ENCODE results near the gene KCNH2. TPM values are rescaled to one million over a fixed set of nuclear protein-coding genes. Genes with fewer than 3 reads are reported as not detected.
A peak's percentile ranks its signal among the peaks of the same experiment; 100 is the strongest.

Gene KCNH2
- total and polyA plus RNA-seq, 2 of the 8 experiments (the other 6 are each of a cell fraction or from before 2014, with no cell fraction given) = 8.0 to 15.0 TPM

DNA sequence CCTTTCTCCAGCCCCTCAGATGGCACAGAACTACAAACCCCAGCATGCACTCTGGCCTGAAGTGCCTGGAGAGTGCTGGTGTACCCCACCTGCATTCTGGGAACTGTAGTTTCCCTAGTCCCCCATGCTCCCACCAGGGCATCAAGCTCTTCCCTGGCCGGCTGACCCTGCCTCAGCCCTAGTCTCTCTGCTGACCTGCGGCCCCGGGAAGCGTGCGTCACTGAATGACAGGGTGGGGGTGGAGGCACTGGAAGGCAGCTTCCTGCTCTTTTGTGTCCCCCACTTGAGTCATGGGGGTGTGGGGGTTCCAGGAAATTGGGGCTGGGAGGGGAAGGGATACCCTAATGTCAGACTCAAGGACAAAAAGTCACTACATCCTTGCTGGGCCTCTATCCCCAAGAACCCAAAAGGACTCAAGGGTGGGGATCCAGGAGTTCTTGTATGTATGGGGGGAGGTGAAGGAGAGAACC lies 14.7 kb upstream of the KCNH2 start:
- no peak overlapping the region for H3K23ac ChIP-seq (ENCODE audit: insufficient read length)
- H3K79me2 ChIP-seq (ENCODE audit: control insufficient read depth in 1 of 2, insufficient read depth in 2 of 2, low read length in 2 of 2) = no peaks in the 10 kb centered on the region
- peak overlapping the region; percentile 56; the same call in 1 of the 2 replicates for H2BK5ac ChIP-seq (ENCODE audit: low read depth, low read length)
- H4K5ac ChIP-seq (ENCODE audit: insufficient read length, low read depth, low read length) = no peak overlapping the region
- POLR2A ChIA-PET (ENCODE audit: partially characterized antibody) = interaction anchor here (0.8 to 2.0 kb wide), 4 partner anchors 14 to 177 kb away, joined by 3 to 7 read pairs (median 4); no protein-coding TSS in a partner anchor
- no peak overlapping the region for H2BK120ac ChIP-seq (replicated peaks; ENCODE audit: low read depth, low read length)
- CTCF ChIA-PET (ENCODE audit: partially characterized antibody) = interaction anchor here (0.9 to 7.6 kb wide), 9 partner anchors 16 to 117 kb away, joined by 3 to 142 read pairs (median 19); no protein-coding TSS in a partner anchor
- peak overlapping the region; percentile 65 for H3K18ac ChIP-seq (ENCODE audit: extremely low read depth, low read length)
- peaks cover 0 to 2% of the 10 kb centered on the region in 2 experiments for H4K20me1 ChIP-seq (replicated peaks in 1 of 2; ENCODE audit: control insufficient read depth in 1 of 2, insufficient read depth in 2 of 2, low read length in 2 of 2)
- no peaks in the 10 kb centered on the region for H3K79me1 ChIP-seq (ENCODE audit: low read depth, low read length)
- 0 out of 2 replicates have a peak overlapping the region, but pooled peaks have one; percentile 90 for H2BK20ac ChIP-seq (ENCODE audit: low read length)
- H3K27ac ChIP-seq (ENCODE audit: low read depth, low read length) = no peak overlapping the region
- no peaks in the 10 kb centered on the region for H3K27me3 ChIP-seq (replicated peaks in 1 of 4; ENCODE audit: control insufficient read depth in 3 of 4, extremely low read depth in 1 of 4, insufficient read depth in 3 of 4, low read length in 3 of 4)
- H4K8ac ChIP-seq (ENCODE audit: extremely low read depth, insufficient read depth, low read length) = no peak overlapping the region
- H3K9ac ChIP-seq (replicated peaks in 1 of 4; ENCODE audit: extremely low read depth in 1 of 4, low read depth in 3 of 4, low read length in 3 of 4) = no peak overlapping the region
- peak overlapping the region in 1 of 2 experiments; percentile 8; a peak in 1 of 4 replicates for H3K4me2 ChIP-seq (ENCODE audit: insufficient read depth in 1 of 2, low read depth in 2 of 2, low read length in 2 of 2)
- peaks cover 4 to 26% (median 20%) of the 10 kb centered on the region in 4 experiments for H3K4me1 ChIP-seq (replicated peaks in 1 of 4; ENCODE audit: control insufficient read depth in 3 of 4, insufficient read depth in 4 of 4, low read length in 3 of 4)
- no peak overlapping the region for H3K4me3 ChIP-seq (ENCODE audit: extremely low read depth in 1 of 4, insufficient read depth in 2 of 4, low read depth in 3 of 4, low read length in 4 of 4)
- no peaks in the 10 kb centered on the region for H3K36me3 ChIP-seq (ENCODE audit: control insufficient read depth in 2 of 4, insufficient read depth in 4 of 4, low read length in 3 of 4)
- H3K23me2 ChIP-seq (ENCODE audit: low read depth, low read length) = no peaks in the 10 kb centered on the region
- peak overlapping the region; percentile 77; the same call in 1 of the 2 replicates for H2BK12ac ChIP-seq (ENCODE audit: low read depth, low read length)
- no peak overlapping the region for H2AFZ ChIP-seq (ENCODE audit: low read length)
- no peak overlapping the region for H3K4ac ChIP-seq (replicated peaks; ENCODE audit: insufficient read length, low read depth, low read length)
- DNase-seq (ENCODE audit: low read depth in 1 of 2, low spot score in 2 of 2) (peak in 1 of 2 experiments; percentile 78), FAIRE-seq (peak; percentile 75)
- WGBS, 2 experiments (ENCODE audit: extremely low coverage in 1 of 2, insufficient coverage in 1 of 2, insufficient read length in 1 of 2, insufficient replicate concordance in 2 of 2, low coverage in 1 of 2, low lambda C conversion rate in 2 of 2, missing lambda C conversion rate in 1 of 2) = 14% methylated on average over 5 of the region's 5 CpGs; no CpG with 5 or more reads in 1 of the 2 experiments
- no peak overlapping the region for H2AK5ac ChIP-seq (ENCODE audit: low read depth, low read length)
- H3K14ac ChIP-seq (ENCODE audit: insufficient read length) = no peak overlapping the region
- peak overlapping the region; percentile 88; the same call in 1 of the 2 replicates for H2BK15ac ChIP-seq (ENCODE audit: low read length)
- no peak overlapping the region for H3K56ac ChIP-seq (replicated peaks; ENCODE audit: insufficient read length, low read depth, low read length)
- no peaks in the 10 kb centered on the region for H3K9me3 ChIP-seq (ENCODE audit: insufficient read depth in 2 of 2, low read depth in 1 of 2, low read length in 1 of 2)
- H4K91ac ChIP-seq (replicated peaks; ENCODE audit: insufficient read length, low read length) = peak overlapping the region; percentile 87
- TF ChIP-seq CBX5 (IDR thresholded peaks at IDR 0.05; ENCODE audit: low read depth, low read length) (no peak), SIX5 (IDR thresholded peaks at IDR 0.05; ENCODE audit: low read depth, low read length) (peak; percentile 99), SP4 (IDR thresholded peaks at IDR 0.05; ENCODE audit: low read length) (no peak), HDAC2 (IDR thresholded peaks at IDR 0.05; ENCODE audit: borderline replicate concordance in 1 of 2, low read depth in 2 of 2, low read length in 2 of 2) (no peak), EZH2 (IDR thresholded peaks at IDR 0.05; ENCODE audit: low read depth, low read length, severe bottlenecking) (no peak), TAF7 (optimal IDR thresholded peaks at IDR 0.05; ENCODE audit: borderline replicate concordance, low read depth, low read length) (no peak), EGR1 (IDR thresholded peaks at IDR 0.05; ENCODE audit: borderline replicate concordance, low read depth, low read length) (no peak), BACH1 (IDR thresholded peaks at IDR 0.05; ENCODE audit: low read length) (no peak), SP1 (IDR thresholded peaks at IDR 0.05; ENCODE audit: low read depth, low read length) (0 out of 2 replicates have a peak, but pooled peaks have one; percentile 18), KDM1A (IDR thresholded peaks at IDR 0.05; ENCODE audit: borderline replicate concordance, low read length) (no peak)
- TF ChIP-seq, protein P1, sequence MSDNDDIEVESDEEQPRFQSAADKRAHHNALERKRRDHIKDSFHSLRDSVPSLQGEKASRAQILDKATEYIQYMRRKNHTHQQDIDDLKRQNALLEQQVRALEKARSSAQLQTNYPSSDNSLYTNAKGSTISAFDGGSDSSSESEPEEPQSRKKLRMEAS (IDR thresholded peaks at IDR 0.05) = no peak
- TF ChIP-seq, protein P2, sequence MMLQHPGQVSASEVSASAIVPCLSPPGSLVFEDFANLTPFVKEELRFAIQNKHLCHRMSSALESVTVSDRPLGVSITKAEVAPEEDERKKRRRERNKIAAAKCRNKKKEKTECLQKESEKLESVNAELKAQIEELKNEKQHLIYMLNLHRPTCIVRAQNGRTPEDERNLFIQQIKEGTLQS (IDR thresholded peaks at IDR 0.05; ENCODE audit: insufficient read depth, low read depth, low read length) = 0 out of 2 replicates have a peak, but pooled peaks have one; percentile 49

Data from H1 (cell line).